IPS-11a (cell line): ENCODE data around the gene KCNA5.
A peak's percentile ranks its signal among the peaks of the same experiment; 100 is the strongest.

ENCODE experiments used
- H3K4me3 ChIP-seq: one replicate; pipeline ENCODE4 v1.5.1; 2013; ENCODE audit warnings: low read depth, low read length, control low read depth

KCNA5 gene

DNA sequence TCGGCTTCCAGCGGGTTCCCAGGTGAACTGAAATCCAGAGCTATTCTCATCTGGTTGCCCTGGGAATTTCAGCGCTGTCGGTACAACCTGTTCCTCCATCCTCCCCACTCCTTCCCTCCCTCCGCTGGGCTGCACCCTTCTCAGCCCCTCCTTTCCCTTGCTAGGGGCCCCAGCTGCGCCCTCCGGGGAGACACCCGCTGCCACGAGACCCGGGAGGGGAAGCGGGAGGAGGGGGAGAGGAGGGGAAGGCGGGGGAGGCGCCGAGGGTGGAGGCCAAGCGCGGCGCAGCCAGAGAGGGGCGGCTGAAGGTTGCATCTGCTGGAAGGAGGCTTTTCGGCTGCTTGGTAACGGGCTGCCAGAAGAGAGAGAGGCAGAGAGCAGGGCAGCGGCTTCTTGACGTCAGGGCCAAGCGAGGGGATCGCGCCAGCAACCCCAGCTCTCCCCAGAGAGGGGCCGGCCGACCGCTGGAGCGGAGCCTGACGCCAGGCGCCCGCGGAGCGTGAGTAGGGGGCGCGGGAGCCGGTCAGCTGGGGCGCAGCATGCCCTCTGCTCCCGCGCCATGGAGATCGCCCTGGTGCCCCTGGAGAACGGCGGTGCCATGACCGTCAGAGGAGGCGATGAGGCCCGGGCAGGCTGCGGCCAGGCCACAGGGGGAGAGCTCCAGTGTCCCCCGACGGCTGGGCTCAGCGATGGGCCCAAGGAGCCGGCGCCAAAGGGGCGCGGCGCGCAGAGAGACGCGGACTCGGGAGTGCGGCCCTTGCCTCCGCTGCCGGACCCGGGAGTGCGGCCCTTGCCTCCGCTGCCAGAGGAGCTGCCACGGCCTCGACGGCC lies at the start of gene KCNA5:
KCNA5 (plus strand) TSS at position 291 of the 831 bp plus-strand sequence; CDS start at position 560, 269 bp downstream.
- peak within 1 kb of the TSS; percentile 45 for H3K4me3 ChIP-seq

DNA sequence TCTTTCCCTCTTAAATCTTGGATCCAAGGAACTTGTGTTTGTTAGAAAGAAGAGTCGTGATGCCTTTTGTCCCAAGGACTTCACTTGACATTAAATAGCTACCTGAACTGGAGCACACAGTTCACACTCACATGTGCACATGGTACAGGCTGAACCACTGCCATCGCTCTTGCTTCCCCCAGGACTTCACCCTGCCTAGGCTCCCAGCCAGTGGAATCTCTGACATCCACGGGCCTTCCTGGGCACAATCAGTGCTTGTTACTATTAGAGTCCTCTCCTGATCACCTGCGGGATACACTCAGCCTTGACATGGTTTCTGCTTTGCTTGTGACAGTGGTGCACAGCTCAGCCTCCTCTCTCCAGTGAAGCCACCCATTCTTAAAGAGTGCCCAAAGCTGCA lies 49.1 kb upstream of the KCNA5 start:
- no peak overlapping the region for H3K4me3 ChIP-seq

DNA sequence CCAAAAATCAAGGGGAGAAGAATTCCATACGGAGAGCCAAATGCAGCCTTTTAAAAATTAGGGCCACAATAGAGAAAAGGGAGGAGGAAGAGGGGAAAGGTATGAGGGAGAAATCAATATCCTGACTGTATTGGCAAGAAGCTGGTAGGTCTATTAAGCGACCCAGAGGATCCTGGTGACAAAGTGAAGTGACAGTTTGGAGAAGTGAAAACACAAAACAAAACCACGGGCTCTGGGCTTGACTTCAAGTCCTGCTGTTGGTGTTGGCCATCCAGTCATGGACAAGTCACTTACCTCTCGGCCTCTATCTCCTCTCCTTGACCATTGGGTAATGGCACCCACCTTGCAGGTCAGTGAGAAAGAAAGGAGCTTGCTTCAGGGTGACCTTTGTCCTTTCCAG lies 47.0 kb upstream of the KCNA5 start:
- no peak overlapping the region for H3K4me3 ChIP-seq

DNA sequence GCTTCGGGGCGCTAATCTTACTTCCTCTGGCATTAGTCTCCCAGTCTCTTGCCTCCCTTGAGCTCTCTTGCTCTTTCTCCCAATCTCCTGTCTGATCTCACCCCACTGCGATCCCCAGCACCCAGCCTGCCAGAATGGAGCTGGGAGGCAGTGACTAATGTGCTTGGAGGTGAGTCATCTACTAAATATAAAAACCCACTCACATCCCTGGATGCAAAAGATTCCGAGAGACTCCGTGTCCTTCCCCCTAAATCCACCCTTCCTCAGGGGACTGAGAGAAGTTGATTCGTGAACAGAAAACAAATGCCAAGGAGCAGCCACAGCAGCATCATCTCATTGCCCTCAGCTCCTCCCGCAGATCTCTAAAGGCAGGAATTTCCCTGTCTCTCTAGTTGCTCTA lies 45.7 kb upstream of the KCNA5 start:
- H3K4me3 ChIP-seq, result no peak overlapping the region

DNA sequence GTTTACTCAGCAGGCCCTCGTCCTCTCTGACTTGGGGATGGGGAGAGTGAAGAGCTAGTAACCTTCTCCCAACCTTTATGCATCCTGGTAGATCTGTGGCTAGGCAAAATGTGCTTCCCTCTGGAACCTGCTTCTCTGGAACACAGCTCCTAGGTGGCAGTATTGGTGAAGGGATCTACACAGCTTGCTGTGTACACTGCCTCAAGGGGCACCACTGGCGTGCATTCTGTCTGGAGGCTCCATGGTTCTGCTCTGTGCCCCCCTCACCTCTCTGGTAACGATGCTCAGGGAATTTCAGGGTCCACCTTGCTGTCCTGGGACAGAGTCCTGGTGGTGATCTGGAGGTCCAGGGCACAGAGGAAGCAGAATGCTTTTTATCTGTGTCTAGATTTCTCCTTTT lies 43.5 kb upstream of the KCNA5 start:
- H3K4me3 ChIP-seq, result no peak overlapping the region

DNA sequence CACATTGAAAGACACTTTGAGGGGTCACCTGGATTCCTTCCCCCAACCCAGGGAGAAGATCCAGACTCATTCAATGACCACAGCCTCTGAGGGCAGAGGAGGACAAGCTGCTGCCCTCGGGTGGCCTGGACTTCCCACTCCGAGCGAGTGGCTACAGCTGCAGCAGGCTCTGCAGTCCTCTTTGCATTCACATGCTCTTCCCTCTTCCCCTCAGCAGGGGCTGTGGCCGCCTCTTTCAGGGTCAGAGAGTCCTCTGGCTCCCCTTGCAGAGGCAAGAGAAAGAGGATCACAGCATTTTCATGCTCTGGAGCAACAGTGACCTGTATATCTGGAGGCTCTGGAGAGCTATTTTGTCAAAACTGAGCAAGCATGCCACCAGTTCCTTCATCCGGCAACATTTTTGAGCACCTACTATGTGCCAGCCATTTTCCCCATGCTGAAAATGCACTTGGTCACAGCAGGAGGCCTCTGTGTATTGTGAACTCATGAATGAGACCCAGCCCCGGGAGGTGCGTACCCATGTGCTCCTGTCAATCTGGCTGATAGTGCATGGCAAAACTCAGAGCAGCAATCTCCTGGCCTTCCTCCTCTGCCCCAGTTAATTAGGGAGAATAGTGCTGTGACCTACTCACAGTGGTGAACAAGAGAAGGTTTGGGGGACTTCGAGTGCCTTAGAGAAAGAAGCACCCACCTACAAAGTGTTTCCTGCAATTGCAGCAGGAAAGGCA lies 42.9 kb upstream of the KCNA5 start:
- no peak overlapping the region for H3K4me3 ChIP-seq

DNA sequence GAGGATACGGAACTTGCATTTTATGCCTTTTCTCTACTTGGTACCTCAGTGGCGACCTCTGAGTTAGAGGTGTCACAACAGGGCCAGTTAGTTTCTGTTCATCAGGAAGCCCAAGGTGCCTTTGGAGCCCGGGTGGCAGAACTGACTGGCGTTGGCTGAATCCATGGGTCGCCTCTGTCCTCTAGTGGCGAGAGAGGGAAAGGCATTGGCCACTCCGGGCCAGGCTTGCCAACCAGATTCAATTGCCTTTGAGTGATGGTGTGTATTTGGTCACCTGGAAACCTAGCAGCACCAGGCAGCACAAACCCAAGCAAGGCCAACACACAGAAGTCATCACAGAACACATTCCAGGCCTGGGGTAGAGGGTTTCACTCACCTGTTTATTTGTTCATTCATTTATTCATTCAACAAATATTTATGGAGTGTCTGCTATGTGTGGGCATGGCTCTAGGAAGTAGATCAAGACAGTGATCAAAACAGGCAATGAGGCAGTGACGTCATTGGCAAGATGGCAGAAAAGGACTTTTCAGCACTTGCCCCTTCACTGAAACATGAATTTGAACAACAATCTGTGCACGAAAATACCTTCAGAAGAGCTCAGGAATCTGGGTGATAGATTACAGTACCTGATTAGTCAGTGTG lies 40.5 kb upstream of the KCNA5 start:
- no peak overlapping the region for H3K4me3 ChIP-seq

DNA sequence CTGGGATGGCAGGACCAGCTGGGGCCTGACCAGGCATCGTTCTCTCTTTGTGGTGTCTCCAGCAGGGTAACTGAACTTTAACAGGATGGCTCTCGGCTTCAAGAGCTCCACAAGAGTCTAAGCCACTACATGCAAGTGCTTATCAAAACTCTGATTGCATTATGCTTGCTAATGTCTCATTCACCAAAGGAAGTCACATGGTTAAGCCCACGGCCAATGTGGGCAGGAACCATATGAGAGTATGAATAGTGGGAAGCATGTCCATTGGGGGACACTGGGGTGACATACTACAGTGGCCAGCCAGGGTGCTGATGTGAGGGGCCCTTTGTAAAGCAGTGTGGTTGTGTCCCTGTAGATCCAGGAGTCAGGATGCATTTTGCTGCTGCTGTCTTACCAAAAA lies 35.0 kb upstream of the KCNA5 start:
- H3K4me3 ChIP-seq, result no peak overlapping the region

DNA sequence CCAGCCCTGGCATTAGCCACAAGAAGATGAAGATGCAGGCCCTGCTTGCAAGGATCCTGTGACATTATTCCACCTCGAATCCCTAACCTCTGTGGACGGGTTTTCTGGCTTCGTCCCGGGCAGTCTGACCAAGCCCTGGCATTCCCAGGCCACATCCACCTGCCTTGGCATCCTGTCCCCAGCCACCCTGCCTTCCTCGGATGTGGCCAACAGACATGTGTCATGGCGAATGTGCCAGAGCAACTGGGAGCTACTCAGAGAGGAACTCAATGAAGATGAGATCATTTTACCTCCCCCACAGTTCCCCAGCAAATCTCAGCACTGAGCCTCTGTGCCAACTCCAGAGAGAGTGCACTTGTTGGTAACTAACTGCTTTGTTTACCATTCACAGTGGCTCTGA lies 33.5 kb upstream of the KCNA5 start:
- H3K4me3 ChIP-seq, result no peak overlapping the region

DNA sequence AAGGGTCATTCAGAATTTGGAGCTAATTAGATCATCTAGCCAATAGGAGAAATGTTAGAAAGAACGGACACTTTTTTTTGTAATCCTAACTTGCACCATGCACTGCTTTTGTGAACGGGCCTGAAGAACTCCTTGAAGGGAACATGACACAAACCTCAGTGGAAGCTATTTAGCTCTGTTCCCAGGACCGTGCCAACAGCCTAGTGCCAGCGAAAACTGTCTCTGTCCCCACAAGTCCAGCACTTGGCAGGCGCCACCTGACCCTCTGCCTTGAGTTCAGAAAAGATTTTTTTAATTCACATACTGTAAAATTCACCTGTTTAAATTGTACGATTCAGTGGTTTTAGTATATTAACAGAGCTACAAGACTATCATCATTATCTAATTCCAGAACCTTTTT lies 31.3 kb upstream of the KCNA5 start:
- H3K4me3 ChIP-seq, result no peak overlapping the region

DNA sequence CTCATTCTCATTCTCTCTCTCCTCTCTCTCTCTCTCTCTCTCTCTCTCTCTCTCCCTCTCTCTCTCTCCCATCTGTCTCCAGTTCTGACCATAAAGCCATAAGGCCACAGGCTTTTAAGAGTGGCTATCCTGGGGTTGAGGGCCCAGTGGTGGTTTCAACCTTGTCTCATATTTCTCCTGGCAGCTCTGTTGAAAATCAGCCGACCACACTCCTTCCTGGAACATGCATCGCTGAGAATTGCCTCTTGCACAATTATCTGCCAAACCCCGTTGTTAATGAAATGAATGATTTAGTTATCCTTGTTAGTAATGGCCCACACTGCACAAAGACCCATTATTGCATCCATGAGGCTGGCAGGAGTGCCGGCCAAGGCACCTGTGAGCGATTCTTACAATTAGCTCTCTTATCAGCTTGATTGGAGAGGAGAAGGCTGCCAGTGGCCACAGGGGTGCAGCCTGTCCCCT lies 30.4 kb upstream of the KCNA5 start:
- no peak overlapping the region for H3K4me3 ChIP-seq

DNA sequence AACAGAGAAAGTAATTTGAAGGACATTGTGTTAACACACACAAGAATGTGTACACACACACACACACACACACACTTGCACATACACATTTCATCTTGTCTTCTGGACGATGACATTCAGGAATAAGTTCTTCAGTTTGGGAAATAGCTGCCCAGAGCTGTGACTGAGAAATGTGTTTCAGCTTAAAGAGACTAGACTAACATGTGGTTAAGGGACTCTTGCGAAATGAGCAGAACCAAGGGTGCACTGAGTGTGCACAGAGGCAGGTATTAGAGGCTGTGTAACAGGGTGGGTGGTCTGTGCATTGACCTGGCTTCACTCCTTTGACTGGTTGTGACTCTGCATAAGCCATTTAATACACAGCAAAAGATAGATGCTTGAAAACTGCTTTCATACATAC lies 29.4 kb upstream of the KCNA5 start:
- no peak overlapping the region for H3K4me3 ChIP-seq

DNA sequence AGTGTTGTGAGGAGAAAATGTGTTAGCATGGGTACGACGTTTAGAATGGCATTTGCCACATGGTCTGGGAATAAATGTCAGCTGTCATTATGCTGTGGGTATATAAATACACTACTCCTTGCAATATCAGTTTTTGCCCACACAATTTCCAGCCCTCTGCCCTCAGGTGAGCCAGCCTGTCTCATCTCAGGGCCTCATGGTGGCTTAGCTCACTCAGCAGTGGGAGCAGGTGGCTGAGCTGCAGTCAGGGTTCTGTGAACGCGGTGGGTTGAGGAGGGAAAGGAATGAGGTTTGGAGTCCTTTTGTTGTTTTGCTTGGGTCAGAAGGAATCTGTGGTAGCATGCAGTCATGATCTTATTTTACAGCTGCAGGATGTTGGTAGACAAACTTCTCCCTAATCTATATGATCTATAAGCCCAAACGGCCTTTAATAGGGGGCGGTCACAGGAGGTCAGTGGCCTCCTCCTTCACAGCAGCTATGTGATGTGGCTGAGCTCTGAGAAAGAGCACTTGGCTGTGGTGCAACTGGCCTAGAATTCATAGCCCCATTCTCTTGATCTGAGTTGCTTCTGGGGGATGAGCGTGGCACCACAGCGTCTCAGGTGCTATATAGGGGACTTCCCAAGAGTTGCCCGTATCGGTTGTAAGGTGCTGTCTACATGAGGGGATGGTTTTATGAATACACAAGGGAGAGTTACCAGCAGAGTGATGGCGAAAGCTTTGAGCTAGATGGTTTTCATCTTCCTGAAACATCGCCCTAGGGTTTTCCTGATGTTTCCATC lies 27.8 kb upstream of the KCNA5 start:
- no peak overlapping the region for H3K4me3 ChIP-seq

DNA sequence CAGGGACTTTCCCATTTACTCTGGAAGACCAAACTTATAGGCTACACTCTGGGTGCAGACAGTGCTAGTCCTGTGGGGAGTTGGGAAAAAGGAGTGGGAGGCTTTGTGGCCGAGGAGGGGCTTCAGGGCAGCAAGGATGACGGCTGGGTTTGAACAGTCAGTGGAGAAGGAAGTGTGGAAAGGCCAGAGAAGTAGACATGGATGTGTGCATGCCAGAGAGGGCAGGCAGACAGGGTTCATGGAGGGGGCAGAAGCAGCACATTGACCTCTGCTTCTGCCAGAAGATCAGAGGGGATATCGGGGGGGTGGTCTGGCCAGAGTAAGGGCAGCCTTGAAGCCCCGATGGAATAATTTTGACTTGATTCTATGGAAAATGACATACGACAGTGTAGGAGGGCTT lies 27.2 kb upstream of the KCNA5 start:
- no peak overlapping the region for H3K4me3 ChIP-seq

DNA sequence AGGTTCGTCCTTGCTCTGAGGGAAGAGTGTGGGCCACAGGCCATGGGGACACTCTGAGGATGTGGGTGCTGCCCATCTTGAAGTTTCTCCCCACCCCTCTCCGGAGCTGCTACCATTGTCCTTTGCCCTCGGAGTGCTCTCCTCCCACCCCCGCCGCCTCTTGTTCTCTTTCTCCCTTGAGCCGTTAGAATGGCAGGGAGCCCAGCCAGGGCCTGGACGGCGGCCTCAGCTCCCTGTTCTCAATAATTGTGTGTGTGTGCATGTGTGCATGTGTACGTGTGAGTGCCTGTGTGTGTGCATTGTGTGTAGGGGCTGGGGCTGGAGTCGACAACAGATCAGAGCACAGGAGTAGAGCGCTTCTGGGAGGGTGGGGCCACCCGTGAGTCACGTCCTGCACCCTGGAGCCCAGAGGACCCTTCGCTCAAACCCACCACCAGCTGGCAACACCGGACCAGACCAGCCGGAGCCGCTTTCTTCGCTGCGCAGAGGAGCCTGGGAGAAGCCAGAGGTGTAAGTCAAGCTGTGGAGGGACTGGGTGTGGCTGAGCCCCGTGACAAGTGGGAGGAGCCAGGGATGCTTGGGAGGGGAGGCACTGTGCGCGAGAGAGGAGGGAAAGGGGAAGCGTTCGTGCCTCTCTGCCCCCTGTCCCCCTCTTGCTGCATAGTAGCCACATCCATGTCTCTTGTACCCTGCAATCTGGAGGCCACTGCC lies 25.9 kb upstream of the KCNA5 start:
- no peak overlapping the region for H3K4me3 ChIP-seq

DNA sequence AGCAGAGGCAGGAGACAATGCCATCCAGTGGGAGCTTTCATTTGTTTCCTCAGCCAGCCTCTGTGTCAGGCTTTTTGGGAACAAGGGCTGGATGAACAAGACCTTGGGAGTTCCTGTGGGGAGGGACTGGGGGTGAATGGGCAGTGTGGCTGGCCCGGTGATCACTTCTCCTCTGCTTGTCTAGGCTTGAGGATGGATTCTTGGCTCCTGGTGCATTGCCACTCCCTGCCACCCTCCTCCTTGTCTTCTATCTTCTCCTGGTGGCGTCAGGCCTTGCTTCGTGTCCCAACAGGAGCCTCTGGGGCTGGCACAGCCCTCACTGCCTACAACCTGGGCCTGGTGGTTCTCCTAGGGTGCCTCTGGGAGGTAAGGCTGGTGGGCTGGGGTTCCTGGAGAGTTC lies 25.0 kb upstream of the KCNA5 start:
- no peak overlapping the region for H3K4me3 ChIP-seq

DNA sequence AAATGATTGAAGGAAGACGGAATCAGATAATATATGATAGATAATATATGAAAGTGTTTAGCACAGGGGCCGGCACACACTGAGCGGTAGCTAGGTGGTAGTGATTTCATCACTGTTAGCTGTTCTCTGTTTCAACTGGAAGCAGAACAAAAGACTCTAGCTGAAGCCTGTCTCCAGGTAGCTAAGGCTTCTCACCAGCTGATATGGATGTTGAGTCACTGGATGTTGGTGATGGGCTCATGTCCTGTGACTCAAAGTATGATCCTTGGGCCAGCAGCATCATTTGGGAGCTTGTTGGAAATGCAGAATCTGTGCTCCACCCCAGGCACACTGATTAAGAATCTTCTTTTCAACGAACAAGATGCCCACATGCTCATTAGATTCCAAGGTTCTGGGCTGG lies 21.7 kb upstream of the KCNA5 start:
- no peak overlapping the region for H3K4me3 ChIP-seq

DNA sequence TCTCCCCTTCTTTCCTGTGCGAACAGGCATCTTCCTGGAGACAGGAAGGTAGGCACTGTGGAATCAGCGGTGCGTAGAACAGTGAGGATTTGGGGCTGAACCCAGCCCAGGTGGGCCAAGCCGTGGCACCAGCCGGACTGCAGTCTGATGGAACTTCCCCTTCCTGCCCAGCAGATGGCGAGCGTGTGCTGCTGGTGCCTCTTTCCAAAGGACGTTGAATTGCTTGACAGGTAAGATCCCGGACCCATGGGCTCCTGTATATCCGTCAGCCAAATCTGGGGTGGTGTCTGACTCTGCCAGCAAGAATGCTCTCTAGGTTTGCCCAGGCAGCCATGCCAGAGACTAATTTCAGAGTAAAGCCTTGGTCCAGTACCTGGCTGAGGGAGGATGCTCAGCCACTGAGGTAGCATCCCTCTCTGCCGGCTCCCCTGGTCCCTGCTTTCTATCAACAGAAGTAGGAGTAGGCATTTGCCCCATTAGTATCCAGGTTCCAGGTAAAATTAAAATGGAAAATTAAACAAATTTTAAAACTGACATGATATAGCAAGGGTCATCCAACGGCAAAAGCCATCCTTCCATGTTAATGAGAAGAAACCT lies 21.1 kb upstream of the KCNA5 start:
- no peak overlapping the region for H3K4me3 ChIP-seq

DNA sequence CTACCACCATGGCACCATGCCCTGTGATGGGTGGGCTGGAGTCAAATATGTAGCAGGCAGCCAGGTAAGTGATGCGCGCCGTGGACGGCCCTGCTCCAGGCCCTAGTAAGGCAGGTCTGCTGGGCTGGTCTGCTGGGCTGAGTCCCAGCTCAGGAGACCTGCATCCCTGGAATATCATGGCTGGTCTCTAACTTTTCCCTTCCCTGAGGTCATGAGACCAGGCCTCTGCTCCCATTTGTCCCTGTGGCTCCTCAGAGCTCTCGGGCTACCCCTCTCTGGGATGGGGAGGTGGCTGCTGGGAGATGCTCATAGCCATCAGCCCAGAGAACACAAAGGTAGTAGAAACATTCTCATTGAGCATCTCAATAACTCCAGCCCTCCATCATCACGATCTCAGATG lies 19.8 kb upstream of the KCNA5 start:
- H3K4me3 ChIP-seq, result no peak overlapping the region

DNA sequence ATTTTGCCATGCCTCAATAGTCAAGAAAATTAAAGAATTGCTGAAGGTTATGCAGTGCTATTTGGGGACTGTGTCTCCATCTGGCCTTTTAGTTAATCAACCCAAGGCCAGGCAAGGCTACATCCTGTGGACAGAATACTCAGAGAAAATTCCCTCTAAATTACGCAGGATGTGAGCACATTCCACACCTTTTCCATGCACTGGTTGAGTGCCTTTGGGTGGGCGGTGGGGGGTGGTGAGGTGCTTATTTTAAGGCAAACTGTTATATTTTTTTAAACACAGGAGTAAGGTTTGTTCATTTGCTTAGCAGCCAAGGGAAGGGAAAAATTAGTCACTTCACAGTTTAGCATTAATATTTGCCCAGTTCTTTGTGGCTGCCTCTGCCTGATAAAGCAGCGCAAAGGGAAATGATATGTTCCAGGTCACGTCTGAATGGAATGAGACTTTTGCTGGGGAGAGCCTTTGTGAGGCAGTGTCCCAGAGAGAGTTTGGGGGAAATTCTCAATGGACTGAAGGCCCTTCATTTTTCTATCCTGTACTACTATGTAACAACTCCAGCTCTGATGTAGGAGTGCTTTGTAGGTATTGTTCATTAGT lies 17.2 kb upstream of the KCNA5 start:
- H3K4me3 ChIP-seq, result no peak overlapping the region
